Stimulated activated naive CD8-positive, alpha-beta T cell treated with anti-CD3 and anti-CD28 coated beads, Interleukin-15, Interleukin-2, amounts not matched to agents 100 ng/mL and 50 ng/mL, for 24 hours (primary cell): ENCODE measurements around the gene EYA4.

Experiments used
- H3K27ac Mint-ChIP-seq: one replicate; pipeline ENCODE4 v1.8.0; 2021; ENCODE audit warnings: mild to moderate bottlenecking, mixed read lengths
- H3K27me3 Mint-ChIP-seq: one replicate; pipeline ENCODE4 v1.8.0; 2021; ENCODE audit warnings: mixed read lengths
- H3K36me3 Mint-ChIP-seq: one replicate; pipeline ENCODE4 v1.8.0; 2021; ENCODE audit warnings: low read depth, mixed read lengths
- H3K4me1 Mint-ChIP-seq: one replicate; pipeline ENCODE4 v1.8.0; 2021; ENCODE audit warnings: low read depth, mixed read lengths
- H3K4me3 Mint-ChIP-seq: one replicate; pipeline ENCODE4 v1.8.0; 2021; ENCODE audit warnings: mild to moderate bottlenecking, mixed read lengths
- H3K9me3 Mint-ChIP-seq: one replicate; pipeline ENCODE4 v1.8.0; 2021; ENCODE audit warnings: mixed read lengths

The EYA4 gene

GRCh38 chr6:133501675-133502270 is 260.6 kb downstream of the EYA4 start:
- Mint-ChIP-seq H3K27ac (no peak overlapping the region), H3K36me3 (no peaks in the 10 kb centered on the region), H3K4me3 (no peak overlapping the region), H3K27me3 (peaks cover 13% of the 10 kb centered on the region), H3K9me3 (no peaks in the 10 kb centered on the region), H3K4me1 (no peaks in the 10 kb centered on the region)

- H3K4me3 Mint-ChIP-seq: no peak overlapping the region
- H3K36me3 Mint-ChIP-seq: no peaks in the 10 kb centered on the region
- peaks cover 10% of the 10 kb centered on the region for H3K27me3 Mint-ChIP-seq
- no peaks in the 10 kb centered on the region for H3K4me1 Mint-ChIP-seq
- H3K9me3 Mint-ChIP-seq: no peaks in the 10 kb centered on the region
- no peak overlapping the region for H3K27ac Mint-ChIP-seq
Measured at GRCh38 chr6:133502441-133503335, 261.5 kb downstream of the EYA4 start.

GRCh38 chr6:133503336-133503729 is 262.2 kb downstream of the EYA4 start:
- Mint-ChIP-seq H3K4me1 (no peaks in the 10 kb centered on the region), H3K4me3 (no peak overlapping the region)

GRCh38 chr6:133504158-133504557 is 263.0 kb downstream of the EYA4 start:
- H3K27me3 Mint-ChIP-seq: peaks cover 10% of the 10 kb centered on the region
- H3K4me1 Mint-ChIP-seq: no peaks in the 10 kb centered on the region
- no peak overlapping the region for H3K27ac Mint-ChIP-seq
- no peaks in the 10 kb centered on the region for H3K36me3 Mint-ChIP-seq
- H3K4me3 Mint-ChIP-seq: no peak overlapping the region
- no peaks in the 10 kb centered on the region for H3K9me3 Mint-ChIP-seq

More at GRCh38 chr6:133503336-133503729, 262.2 kb downstream of the EYA4 start:
- peaks cover 10% of the 10 kb centered on the region for H3K27me3 Mint-ChIP-seq
- H3K36me3 Mint-ChIP-seq: no peaks in the 10 kb centered on the region
- H3K9me3 Mint-ChIP-seq: no peaks in the 10 kb centered on the region
- H3K27ac Mint-ChIP-seq: no peak overlapping the region

- Mint-ChIP-seq H3K36me3 (no peaks in the 10 kb centered on the region), H3K27me3 (peaks cover 10% of the 10 kb centered on the region), H3K4me3 (no peak overlapping the region), H3K4me1 (no peaks in the 10 kb centered on the region), H3K9me3 (no peaks in the 10 kb centered on the region), H3K27ac (no peak overlapping the region)
Measured at GRCh38 chr6:133504761-133505160, 263.6 kb downstream of the EYA4 start.

- Mint-ChIP-seq H3K9me3 (no peaks in the 10 kb centered on the region), H3K36me3 (no peaks in the 10 kb centered on the region), H3K4me1 (no peaks in the 10 kb centered on the region), H3K27me3 (peaks cover 6% of the 10 kb centered on the region), H3K4me3 (no peak overlapping the region), H3K27ac (no peak overlapping the region)
Measured at GRCh38 chr6:133505681-133506080, 264.5 kb downstream of the EYA4 start.

- Mint-ChIP-seq H3K9me3 (no peaks in the 10 kb centered on the region), H3K4me3 (no peak overlapping the region), H3K27ac (no peak overlapping the region), H3K27me3 (peaks cover 4% of the 10 kb centered on the region), H3K36me3 (no peaks in the 10 kb centered on the region), H3K4me1 (no peaks in the 10 kb centered on the region)
Measured at GRCh38 chr6:133512410-133513016, 271.4 kb downstream of the EYA4 start.

- Mint-ChIP-seq H3K27me3 (peaks cover 3% of the 10 kb centered on the region), H3K36me3 (no peaks in the 10 kb centered on the region), H3K27ac (no peak overlapping the region), H3K4me1 (no peaks in the 10 kb centered on the region), H3K4me3 (no peak overlapping the region), H3K9me3 (no peaks in the 10 kb centered on the region)
Measured at GRCh38 chr6:133523816-133524215, 282.7 kb downstream of the EYA4 start.

- Mint-ChIP-seq H3K4me1 (no peaks in the 10 kb centered on the region), H3K4me3 (no peak overlapping the region), H3K27me3 (peaks cover 3% of the 10 kb centered on the region), H3K9me3 (no peaks in the 10 kb centered on the region), H3K27ac (no peak overlapping the region), H3K36me3 (no peaks in the 10 kb centered on the region)
Measured at GRCh38 chr6:133526436-133526835, 285.3 kb downstream of the EYA4 start.

- peaks cover 3% of the 10 kb centered on the region for H3K27me3 Mint-ChIP-seq
- H3K9me3 Mint-ChIP-seq: no peaks in the 10 kb centered on the region
- H3K4me1 Mint-ChIP-seq: no peaks in the 10 kb centered on the region
- H3K36me3 Mint-ChIP-seq: no peaks in the 10 kb centered on the region
- no peak overlapping the region for H3K4me3 Mint-ChIP-seq
- no peak overlapping the region for H3K27ac Mint-ChIP-seq
Measured at GRCh38 chr6:133528566-133528965, 287.4 kb downstream of the EYA4 start.

- Mint-ChIP-seq H3K4me3 (no peak overlapping the region), H3K4me1 (no peaks in the 10 kb centered on the region), H3K9me3 (no peaks in the 10 kb centered on the region), H3K36me3 (no peaks in the 10 kb centered on the region), H3K27ac (no peak overlapping the region), H3K27me3 (peaks cover 9% of the 10 kb centered on the region)
Measured at GRCh38 chr6:133532908-133533307, 291.8 kb downstream of the EYA4 start.

GRCh38 chr6:133539502-133540259 is 298.5 kb downstream of the EYA4 start:
- Mint-ChIP-seq H3K27ac (no peak overlapping the region), H3K9me3 (no peaks in the 10 kb centered on the region), H3K36me3 (no peaks in the 10 kb centered on the region), H3K4me1 (no peaks in the 10 kb centered on the region), H3K27me3 (peaks cover 9% of the 10 kb centered on the region), H3K4me3 (no peak overlapping the region)

GRCh38 chr6:133540361-133540760 is 299.2 kb downstream of the EYA4 start:
- H3K27ac Mint-ChIP-seq: no peak overlapping the region
- no peak overlapping the region for H3K4me3 Mint-ChIP-seq
- H3K36me3 Mint-ChIP-seq: no peaks in the 10 kb centered on the region
- H3K9me3 Mint-ChIP-seq: no peaks in the 10 kb centered on the region
- H3K4me1 Mint-ChIP-seq: no peaks in the 10 kb centered on the region
- H3K27me3 Mint-ChIP-seq: peaks cover 5% of the 10 kb centered on the region

- H3K9me3 Mint-ChIP-seq: no peaks in the 10 kb centered on the region
Measured at GRCh38 chr6:133541040-133541439, 299.9 kb downstream of the EYA4 start.

More at GRCh38 chr6:133541040-133541439, 299.9 kb downstream of the EYA4 start:
- H3K27me3 Mint-ChIP-seq: peaks cover 3% of the 10 kb centered on the region
- no peaks in the 10 kb centered on the region for H3K4me1 Mint-ChIP-seq
- H3K36me3 Mint-ChIP-seq: no peaks in the 10 kb centered on the region
- H3K4me3 Mint-ChIP-seq: no peak overlapping the region
- no peak overlapping the region for H3K27ac Mint-ChIP-seq
